Stimulated activated CD4-positive, alpha-beta T cell treated with anti-CD3 and anti-CD28 coated beads, Interleukin-4, amount 100 ng/mL, for 4 hours (primary cell): ENCODE measurements around the gene ACAP2.
"Not testable (repeated sequence)": the region's sequence is repeated elsewhere in the genome, so short reads cannot be mapped to it uniquely, and the experiment has no call there.

Experiments used
- DNase-seq, 2 experiments: peaks; one replicate each; pipeline ENCODE4 v3.0.0-alpha.2; 2020

Gene ACAP2

GRCh38 chr3:195441992-195442572 lies 738 bp downstream of the ACAP2 start:
- peak; percentile 23 to 39 for DNase-seq

GRCh38 chr3:195441476-195441991 lies 1.3 kb downstream of the ACAP2 start:
- DNase-seq: no peak

GRCh38 chr3:195441051-195441450 lies 1.8 kb downstream of the ACAP2 start:
- no peak for DNase-seq

- DNase-seq: no peak
Observed at GRCh38 chr3:195440379-195440778, 2.4 kb downstream of the ACAP2 start.

GRCh38 chr3:195438371-195438770 lies 4.4 kb downstream of the ACAP2 start:
- DNase-seq: no peak

GRCh38 chr3:195425849-195426248 lies 17.0 kb downstream of the ACAP2 start:
- no peak for DNase-seq

- DNase-seq: no peak
Observed at GRCh38 chr3:195423818-195424217, 19.0 kb downstream of the ACAP2 start.

GRCh38 chr3:195421400-195421799 lies 21.4 kb downstream of the ACAP2 start:
- no peak for DNase-seq

- DNase-seq: no peak
Observed at GRCh38 chr3:195416795-195417194, 26.0 kb downstream of the ACAP2 start.

- DNase-seq: no peak
Observed at GRCh38 chr3:195411836-195412235, 31.0 kb downstream of the ACAP2 start.

GRCh38 chr3:195410546-195410945 lies 32.3 kb downstream of the ACAP2 start:
- no peak for DNase-seq

GRCh38 chr3:195407531-195408409 lies 35.0 kb downstream of the ACAP2 start:
- DNase-seq: no peak

GRCh38 chr3:195405651-195406050 lies 37.2 kb downstream of the ACAP2 start:
- no peak for DNase-seq

- DNase-seq: no peak
Observed at GRCh38 chr3:195403841-195404408, 38.9 kb downstream of the ACAP2 start.

GRCh38 chr3:195403244-195403643 lies 39.6 kb downstream of the ACAP2 start:
- no peak for DNase-seq

- no peak for DNase-seq
Observed at GRCh38 chr3:195401943-195402342, 40.9 kb downstream of the ACAP2 start.

- DNase-seq: not testable (repeated sequence)
Observed at GRCh38 chr3:195398460-195398859, 44.4 kb downstream of the ACAP2 start.

GRCh38 chr3:195397524-195397923 lies 45.3 kb downstream of the ACAP2 start:
- no peak for DNase-seq

- no peak for DNase-seq
Observed at GRCh38 chr3:195395208-195395816, 47.5 kb downstream of the ACAP2 start.

- no peak for DNase-seq
Observed at GRCh38 chr3:195394700-195395099, 48.1 kb downstream of the ACAP2 start.

- no peak for DNase-seq
Observed at GRCh38 chr3:195394024-195394423, 48.8 kb downstream of the ACAP2 start.

- DNase-seq: no peak
Observed at GRCh38 chr3:195388380-195388779, 54.4 kb downstream of the ACAP2 start.

- DNase-seq: no peak
Observed at GRCh38 chr3:195386739-195387138, 56.1 kb downstream of the ACAP2 start.
